PC-3 (cell line): ENCODE results near the gene MTMR11.

Experiments
- CTCF ChIP-seq: fragments of 300-600 bp; sonication (generic); conservative IDR thresholded peaks from 2 replicates; pipeline ENCODE4 v1.5.1; 2017; ENCODE audit warnings: antibody characterized with exemption, low read depth, mild to moderate bottlenecking, low read length
- EZH2 ChIP-seq: fragments of 300-600 bp; sonication (generic); IDR thresholded peaks from one replicate; pipeline ENCODE4 v1.6.1; 2017; ENCODE audit warnings: antibody characterized with exemption, mild to moderate bottlenecking, low read length; ENCODE audit not compliant: unreplicated experiment

- TF ChIP-seq EZH2 (no peak), CTCF (no peak)
These were observed 13.1 kb downstream of the MTMR11 start for GRCh38 chr1:149923626-149924025.
